ENCODE data around the gene PDXP. TPM values are rescaled to one million over a fixed set of nuclear protein-coding genes. Genes with fewer than 3 reads are reported as not detected.
A peak's percentile ranks its signal among the peaks of the same experiment; 100 is the strongest.

Gene PDXP
- total and polyA plus RNA-seq, 2 of the 4 experiments (the other 2 are of a cell fraction) = 5.4 to 24.1 TPM

- Histone ChIP-seq H3K27me3 (ENCODE audit: control insufficient read depth, insufficient read depth, low read length) (no peaks in the 10 kb centered on the region), H3K27ac (ENCODE audit: insufficient read depth, low read length) (no peak overlapping the region), H2AFZ (replicated peaks; ENCODE audit: low read length, poor library complexity) (no peak overlapping the region), H3K79me1 (ENCODE audit: low read depth in 1 of 2, low read length in 2 of 2) (peaks cover 44 to 91% of the 10 kb centered on the region in 2 experiments), H2AK9ac (replicated peaks; ENCODE audit: low read depth, low read length, poor library complexity) (peak overlapping the region; percentile 7), H2BK15ac (ENCODE audit: low read depth, low read length) (no peak overlapping the region), H4K20me1 (ENCODE audit: insufficient read depth, low read length) (peaks cover 28% of the 10 kb centered on the region), H4K91ac (ENCODE audit: insufficient read depth, low read depth, low read length) (no peak overlapping the region; the same call in 1 of the 2 replicates), H3K4me3 (ENCODE audit: insufficient read depth, low read depth, low read length) (no peak overlapping the region), H2BK5ac (ENCODE audit: low read depth, low read length, poor library complexity, severe bottlenecking) (no peak overlapping the region), H4K5ac (ENCODE audit: low read depth, low read length) (no peak overlapping the region), H3K4me1 (ENCODE audit: control insufficient read depth, insufficient read depth, low read length) (peaks cover 26% of the 10 kb centered on the region), H3K14ac (replicated peaks; ENCODE audit: low read depth, low read length) (no peak overlapping the region), H3K56ac (ENCODE audit: extremely low read depth, insufficient read depth, low read length) (no peak overlapping the region), H4K8ac (ENCODE audit: low read depth in 2 of 2, low read length in 2 of 2) (peak overlapping the region in 1 of 2 experiments; percentile 54; a peak in 1 of 4 replicates), H2AK5ac (ENCODE audit: low read depth, low read length) (peak overlapping the region; percentile 57; the same call in 1 of the 2 replicates), H3K4me2 (ENCODE audit: low read depth, low read length) (no peak overlapping the region), H3K4ac (ENCODE audit: low read depth, low read length) (peak overlapping the region; percentile 53; the same call in 1 of the 2 replicates), H3K9me1 (ENCODE audit: insufficient read depth, low read length) (peaks cover 10% of the 10 kb centered on the region), H3K9ac (ENCODE audit: low read depth, low read length) (no peak overlapping the region), H3K9me3 (ENCODE audit: control insufficient read depth, insufficient read depth, low read length) (no peaks in the 10 kb centered on the region), H3K36me3 (ENCODE audit: control insufficient read depth, insufficient read depth, low read length) (peaks cover 14% of the 10 kb centered on the region), H2BK20ac (ENCODE audit: low read depth, low read length) (0 out of 2 replicates have a peak overlapping the region, but pooled peaks have one; percentile 28), H3K18ac (ENCODE audit: low read depth, low read length) (no peak overlapping the region), H2BK120ac (ENCODE audit: low read depth, low read length) (no peak overlapping the region), H3K23ac (ENCODE audit: low read depth, low read length) (peak overlapping the region; percentile 33; the same call in 1 of the 2 replicates)
- intact Hi-C loops (cut with micrococcal nuclease) (no loop called here), dilution Hi-C loops (cut with HindIII; ENCODE audit: low sequenced_read_pairs, unreplicated experiment) (no loop called here), in situ Hi-C loops (cut with MboI; ENCODE audit: low sequenced_read_pairs) (no loop called here)
- BruUV-seq (replicated peaks) = no TSS peak
- CTCF ChIA-PET = interaction anchor here (1.7 kb wide), 1 partner anchor 21 kb away, joined by 5 read pairs; no protein-coding TSS in a partner anchor
- WGBS, 2 experiments (ENCODE audit: extremely low coverage in 2 of 2, insufficient read length in 1 of 2) = 77% methylated on average over 8 of the region's 16 CpGs; no CpG with 5 or more reads in 1 of the 2 experiments
- ATAC-seq (ENCODE audit: low read depth) = no peak
- POLR2A ChIA-PET (ENCODE audit: unreplicated experiment) = interaction anchor here (0.8 to 1.0 kb wide), 2 partner anchors 21 to 30 kb away, joined by 3 read pairs; no protein-coding TSS in a partner anchor
- no peak for TF ChIP-seq RAD21 (IDR thresholded peaks at IDR 0.05; ENCODE audit: low read length)
- TF ChIP-seq, protein P1, sequence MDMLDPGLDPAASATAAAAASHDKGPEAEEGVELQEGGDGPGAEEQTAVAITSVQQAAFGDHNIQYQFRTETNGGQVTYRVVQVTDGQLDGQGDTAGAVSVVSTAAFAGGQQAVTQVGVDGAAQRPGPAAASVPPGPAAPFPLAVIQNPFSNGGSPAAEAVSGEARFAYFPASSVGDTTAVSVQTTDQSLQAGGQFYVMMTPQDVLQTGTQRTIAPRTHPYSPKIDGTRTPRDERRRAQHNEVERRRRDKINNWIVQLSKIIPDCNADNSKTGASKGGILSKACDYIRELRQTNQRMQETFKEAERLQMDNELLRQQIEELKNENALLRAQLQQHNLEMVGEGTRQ (IDR thresholded peaks at IDR 0.05; ENCODE audit: low read depth, low read length) = no peak
- DNase-seq = no peak
Measured at GRCh38 chr22:37664249-37665101, 6.0 kb downstream of the PDXP start.
